ENCODE measurements around the gene PCDHGA4. TPM values are rescaled to one million over a fixed set of nuclear protein-coding genes. Genes with fewer than 3 reads are reported as not detected.

PCDHGA4 gene
- total and polyA plus RNA-seq, 7 experiments from 2014 or later = 0.11 to 0.63 (median 0.19) TPM; not detected in 2

Other genes starting within 250 kb of the PCDHGA4 start
Only the 30 nearest of the 36 such genes appear.
- gene PCDHB9, start 167.9 kb upstream of the PCDHGA4 start, total RNA-seq = 1 to 10 TPM in 1 of 5 experiments, not detected in 4; 1.2 TPM
- gene PCDHB9, start 167.9 kb upstream of the PCDHGA4 start, polyA plus RNA-seq = not detected
- gene PCDHB10, start 162.7 kb upstream of the PCDHGA4 start, total RNA-seq = under 1 TPM in 1 of 5 experiments, not detected in 4; 0.12 TPM
- gene PCDHB10, start 162.7 kb upstream of the PCDHGA4 start, polyA plus RNA-seq = not detected
- not detected for gene PCDHB11, start 155.4 kb upstream of the PCDHGA4 start, total RNA-seq
- gene PCDHB11, start 155.4 kb upstream of the PCDHGA4 start, polyA plus RNA-seq = not detected
- not detected for gene PCDHB12, start 146.3 kb upstream of the PCDHGA4 start, total RNA-seq
- gene PCDHB12, start 146.3 kb upstream of the PCDHGA4 start, polyA plus RNA-seq = not detected
- under 1 TPM in 1 of 5 experiments, not detected in 4; 0.08 TPM for gene PCDHB13, start 141.1 kb upstream of the PCDHGA4 start, total RNA-seq
- gene PCDHB13, start 141.1 kb upstream of the PCDHGA4 start, polyA plus RNA-seq = not detected
- not detected for gene PCDHB14, start 131.7 kb upstream of the PCDHGA4 start, total RNA-seq
- not detected for gene PCDHB14, start 131.7 kb upstream of the PCDHGA4 start, polyA plus RNA-seq
- gene PCDHB15, start 109.6 kb upstream of the PCDHGA4 start, total RNA-seq = under 1 TPM in 1 of 5 experiments, not detected in 4; 0.24 TPM
- gene PCDHB15, start 109.6 kb upstream of the PCDHGA4 start, polyA plus RNA-seq = not detected
- 1 to 10 TPM in 1 of 5 experiments, under 1 TPM in 4; 0.27 to 1.1 (median 0.41) TPM for gene SLC25A2, start 51.0 kb upstream of the PCDHGA4 start, total RNA-seq
- gene SLC25A2, start 51.0 kb upstream of the PCDHGA4 start, polyA plus RNA-seq = under 1 TPM in 1 of 2 donors, not detected in 1; 0.34 TPM
- gene TAF7, start 34.2 kb upstream of the PCDHGA4 start, total RNA-seq = 100 to 1,000 TPM in 2 of 5 experiments, 10 to 100 TPM in 3; 64.5 to 115 (median 84.9) TPM
- 100 to 1,000 TPM; 240 to 242 TPM for gene TAF7, start 34.2 kb upstream of the PCDHGA4 start, polyA plus RNA-seq
- under 1 TPM; 0.08 to 0.54 (median 0.17) TPM for gene PCDHGA1, start 24.5 kb upstream of the PCDHGA4 start, total RNA-seq
- not detected for gene PCDHGA1, start 24.5 kb upstream of the PCDHGA4 start, polyA plus RNA-seq
- under 1 TPM in 4 of 5 experiments, not detected in 1; 0.10 to 0.15 (median 0.11) TPM for gene PCDHGA2, start 16.3 kb upstream of the PCDHGA4 start, total RNA-seq
- not detected for gene PCDHGA2, start 16.3 kb upstream of the PCDHGA4 start, polyA plus RNA-seq
- under 1 TPM in 1 of 5 experiments, not detected in 4; 0.24 TPM for gene PCDHGA3, start 11.2 kb upstream of the PCDHGA4 start, total RNA-seq
- not detected for gene PCDHGA3, start 11.2 kb upstream of the PCDHGA4 start, polyA plus RNA-seq
- gene PCDHGB1, start 4.9 kb upstream of the PCDHGA4 start, total RNA-seq = under 1 TPM in 1 of 5 experiments, not detected in 4; 0.24 TPM
- not detected for gene PCDHGB1, start 4.9 kb upstream of the PCDHGA4 start, polyA plus RNA-seq
- gene PCDHGB2, start 5.0 kb downstream of the PCDHGA4 start, total RNA-seq = 1 to 10 TPM in 1 of 5 experiments, under 1 TPM in 3, not detected in 1; 0.24 to 1.3 (median 0.36) TPM
- gene PCDHGB2, start 5.0 kb downstream of the PCDHGA4 start, polyA plus RNA-seq = not detected
- gene PCDHGA5, start 9.1 kb downstream of the PCDHGA4 start, total RNA-seq = under 1 TPM; 0.11 to 0.34 (median 0.24) TPM
- not detected for gene PCDHGA5, start 9.1 kb downstream of the PCDHGA4 start, polyA plus RNA-seq
- under 1 TPM; 0.24 to 0.59 (median 0.43) TPM for gene PCDHGB3, start 15.2 kb downstream of the PCDHGA4 start, total RNA-seq
- gene PCDHGB3, start 15.2 kb downstream of the PCDHGA4 start, polyA plus RNA-seq = under 1 TPM in 1 of 2 donors, not detected in 1; 0.13 TPM
- gene PCDHGA6, start 18.9 kb downstream of the PCDHGA4 start, total RNA-seq = under 1 TPM; 0.24 to 0.70 (median 0.35) TPM
- not detected for gene PCDHGA6, start 18.9 kb downstream of the PCDHGA4 start, polyA plus RNA-seq
- under 1 TPM in 4 of 5 experiments, not detected in 1; 0.13 to 0.30 (median 0.19) TPM for gene PCDHGA7, start 27.7 kb downstream of the PCDHGA4 start, total RNA-seq
- not detected for gene PCDHGA7, start 27.7 kb downstream of the PCDHGA4 start, polyA plus RNA-seq
- gene PCDHGB4, start 32.7 kb downstream of the PCDHGA4 start, total RNA-seq = under 1 TPM in 4 of 5 experiments, not detected in 1; 0.08 to 0.27 (median 0.24) TPM
- gene PCDHGB4, start 32.7 kb downstream of the PCDHGA4 start, polyA plus RNA-seq = not detected
- gene PCDHGA8, start 37.6 kb downstream of the PCDHGA4 start, total RNA-seq = under 1 TPM; 0.08 to 0.17 (median 0.13) TPM
- not detected for gene PCDHGA8, start 37.6 kb downstream of the PCDHGA4 start, polyA plus RNA-seq
- gene PCDHGB5, start 42.9 kb downstream of the PCDHGA4 start, total RNA-seq = under 1 TPM; 0.16 to 0.44 (median 0.42) TPM
- gene PCDHGB5, start 42.9 kb downstream of the PCDHGA4 start, polyA plus RNA-seq = under 1 TPM; 0.09 to 0.49 TPM
- under 1 TPM in 4 of 5 experiments, not detected in 1; 0.16 to 0.41 (median 0.22) TPM for gene PCDHGA9, start 47.8 kb downstream of the PCDHGA4 start, total RNA-seq
- gene PCDHGA9, start 47.8 kb downstream of the PCDHGA4 start, polyA plus RNA-seq = not detected
- gene PCDHGB6, start 53.0 kb downstream of the PCDHGA4 start, total RNA-seq = under 1 TPM; 0.13 to 0.44 (median 0.19) TPM
- gene PCDHGB6, start 53.0 kb downstream of the PCDHGA4 start, polyA plus RNA-seq = under 1 TPM; 0.05 to 0.12 TPM
- under 1 TPM; 0.11 to 0.39 (median 0.24) TPM for gene PCDHGA10, start 58.0 kb downstream of the PCDHGA4 start, total RNA-seq
- gene PCDHGA10, start 58.0 kb downstream of the PCDHGA4 start, polyA plus RNA-seq = under 1 TPM; 0.04 to 0.12 TPM
- under 1 TPM in 3 of 5 experiments, not detected in 2; 0.11 to 0.16 (median 0.13) TPM for gene PCDHGB7, start 62.7 kb downstream of the PCDHGA4 start, total RNA-seq
- gene PCDHGB7, start 62.7 kb downstream of the PCDHGA4 start, polyA plus RNA-seq = not detected
- under 1 TPM in 4 of 5 experiments, not detected in 1; 0.16 to 0.29 (median 0.21) TPM for gene PCDHGA11, start 66.0 kb downstream of the PCDHGA4 start, total RNA-seq
- gene PCDHGA11, start 66.0 kb downstream of the PCDHGA4 start, polyA plus RNA-seq = not detected
- gene PCDHGA12, start 75.5 kb downstream of the PCDHGA4 start, total RNA-seq = under 1 TPM in 1 of 5 experiments, not detected in 4; 0.32 TPM
- not detected for gene PCDHGA12, start 75.5 kb downstream of the PCDHGA4 start, polyA plus RNA-seq
- gene PCDHGC3, start 120.9 kb downstream of the PCDHGA4 start, total RNA-seq = under 1 TPM; 0.15 to 0.76 (median 0.16) TPM
- under 1 TPM in 1 of 2 donors, not detected in 1; 0.14 TPM for gene PCDHGC3, start 120.9 kb downstream of the PCDHGA4 start, polyA plus RNA-seq
- gene PCDHGC4, start 130.0 kb downstream of the PCDHGA4 start, total RNA-seq = under 1 TPM in 1 of 5 experiments, not detected in 4; 0.22 TPM
- not detected for gene PCDHGC4, start 130.0 kb downstream of the PCDHGA4 start, polyA plus RNA-seq
- gene PCDHGC5, start 134.1 kb downstream of the PCDHGA4 start, total RNA-seq = under 1 TPM in 1 of 5 experiments, not detected in 4; 0.13 TPM
- not detected for gene PCDHGC5, start 134.1 kb downstream of the PCDHGA4 start, polyA plus RNA-seq